ENCODE data around the gene CCDC150. TPM values are rescaled to one million over a fixed set of nuclear protein-coding genes. Genes with fewer than 3 reads are reported as not detected.

Gene CCDC150
- 1.3 TPM for total RNA-seq

DNA sequence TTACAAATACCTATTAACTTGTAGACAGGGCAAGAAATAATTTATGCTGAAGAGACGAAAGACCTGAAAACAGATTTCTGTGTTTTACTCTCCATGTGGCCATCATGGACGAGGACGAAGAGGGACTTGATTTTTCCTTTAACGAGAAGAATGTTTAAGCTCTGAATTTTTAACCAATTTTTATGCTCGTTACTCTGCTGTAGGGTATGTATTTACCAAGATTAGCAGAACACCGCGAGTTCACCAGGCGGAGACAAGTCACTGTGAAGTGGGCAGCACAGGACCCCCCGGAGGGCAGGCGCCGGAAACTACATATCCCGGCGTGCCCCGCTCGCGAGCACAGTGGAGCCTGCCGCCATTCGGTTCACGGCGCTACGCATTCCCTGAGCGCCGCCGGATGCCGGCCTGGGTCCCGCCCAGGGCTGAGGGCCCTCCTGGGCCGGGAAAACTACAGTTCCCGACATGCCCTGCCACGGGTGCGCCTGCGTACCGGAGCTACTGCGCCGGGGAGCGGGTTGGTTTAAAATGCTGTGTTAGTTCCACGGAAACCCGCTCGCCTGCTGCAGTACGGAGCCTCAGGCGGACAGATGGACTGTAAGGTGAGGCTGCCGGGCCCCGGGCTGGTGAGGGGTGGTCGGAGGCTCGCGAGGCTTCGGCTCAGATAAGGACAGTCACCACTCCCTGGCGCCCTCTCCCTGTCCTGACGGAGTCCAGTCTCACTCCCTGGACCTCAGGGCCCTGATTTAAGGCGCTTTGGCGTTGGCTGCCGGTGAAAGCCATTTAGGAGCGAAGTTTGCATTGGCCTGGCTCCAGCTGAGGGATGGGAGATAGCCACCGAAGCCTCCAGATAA, at the start of gene CCDC150:
TSS of gene CCDC150 (plus strand) at position 536 of the 851 bp plus-strand sequence. CDS start at position 588, 52 bp downstream.
- Histone ChIP-seq H3K27me3 (ENCODE audit: insufficient read depth, low read length) (no peaks in the 10 kb centered on the region), H3K4me1 (ENCODE audit: insufficient read depth, low read length) (peaks cover 16% of the 10 kb centered on the region), H3K9me3 (ENCODE audit: low read depth, low read length) (no peaks in the 10 kb centered on the region), H3K4me3 (ENCODE audit: low read length) (peak within 1 kb of the TSS; percentile 48)

DNA sequence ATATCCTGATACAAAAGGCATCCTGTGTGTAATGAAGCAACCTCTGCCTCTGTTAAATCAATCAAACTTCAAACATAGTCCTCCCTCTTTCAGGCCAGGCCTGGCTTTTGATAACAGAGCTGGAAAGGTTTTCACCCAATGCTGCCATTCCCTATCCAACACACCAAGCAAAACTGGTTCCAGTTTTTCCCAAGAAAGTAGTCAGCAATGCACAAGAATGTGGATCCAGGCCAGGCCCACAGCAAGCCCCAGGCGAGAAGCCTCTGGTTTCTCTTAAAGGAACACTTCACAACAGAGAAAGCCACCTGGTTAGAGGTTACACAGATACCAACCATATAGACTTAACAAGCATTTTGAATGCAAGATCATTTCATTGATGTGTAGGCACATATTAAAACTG, 49.2 kb upstream of the CCDC150 start:
- no peaks in the 10 kb centered on the region for H3K9me3 ChIP-seq (ENCODE audit: low read depth, low read length)
- H3K27me3 ChIP-seq (ENCODE audit: insufficient read depth, low read length), result peaks cover 58% of the 10 kb centered on the region
- H3K4me3 ChIP-seq (ENCODE audit: low read length), result no peak overlapping the region
- peaks cover 10% of the 10 kb centered on the region for H3K4me1 ChIP-seq (ENCODE audit: insufficient read depth, low read length)

GRCh38 chr2:196591004-196591403, 48.5 kb upstream of the CCDC150 start:
- H3K9me3 ChIP-seq (ENCODE audit: low read depth, low read length), result no peaks in the 10 kb centered on the region
- H3K4me1 ChIP-seq (ENCODE audit: insufficient read depth, low read length), result peaks cover 10% of the 10 kb centered on the region
- H3K4me3 ChIP-seq (ENCODE audit: low read length), result no peak overlapping the region
- peaks cover 61% of the 10 kb centered on the region for H3K27me3 ChIP-seq (ENCODE audit: insufficient read depth, low read length)

DNA sequence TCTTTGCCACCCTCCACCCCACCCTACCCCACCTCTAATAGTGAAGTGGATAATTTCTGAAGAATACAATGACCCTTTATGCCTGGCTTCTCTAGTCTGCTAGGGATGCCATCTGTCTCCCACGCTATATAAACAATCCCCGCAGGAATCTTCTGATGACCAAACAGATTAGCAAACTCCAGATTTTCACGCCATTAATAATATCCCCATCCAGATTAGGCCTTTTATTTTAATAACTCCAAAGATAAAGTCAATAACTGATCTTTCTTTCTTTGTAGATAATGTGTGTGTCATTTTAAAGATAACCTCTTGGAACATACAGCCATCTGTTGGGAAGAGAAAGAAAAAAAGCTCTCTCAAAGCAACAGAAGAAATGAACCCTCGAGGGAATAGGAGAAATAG, 47.9 kb upstream of the CCDC150 start:
- H3K27me3 ChIP-seq (ENCODE audit: insufficient read depth, low read length), result peaks cover 64% of the 10 kb centered on the region
- H3K4me3 ChIP-seq (ENCODE audit: low read length), result no peak overlapping the region
- peaks cover 10% of the 10 kb centered on the region for H3K4me1 ChIP-seq (ENCODE audit: insufficient read depth, low read length)
- no peaks in the 10 kb centered on the region for H3K9me3 ChIP-seq (ENCODE audit: low read depth, low read length)

GRCh38 chr2:196592331-196592910, 47.1 kb upstream of the CCDC150 start:
- no peaks in the 10 kb centered on the region for H3K9me3 ChIP-seq (ENCODE audit: low read depth, low read length)
- H3K4me3 ChIP-seq (ENCODE audit: low read length), result no peak overlapping the region
- H3K27me3 ChIP-seq (ENCODE audit: insufficient read depth, low read length), result peaks cover 64% of the 10 kb centered on the region
- H3K4me1 ChIP-seq (ENCODE audit: insufficient read depth, low read length), result peaks cover 10% of the 10 kb centered on the region

DNA sequence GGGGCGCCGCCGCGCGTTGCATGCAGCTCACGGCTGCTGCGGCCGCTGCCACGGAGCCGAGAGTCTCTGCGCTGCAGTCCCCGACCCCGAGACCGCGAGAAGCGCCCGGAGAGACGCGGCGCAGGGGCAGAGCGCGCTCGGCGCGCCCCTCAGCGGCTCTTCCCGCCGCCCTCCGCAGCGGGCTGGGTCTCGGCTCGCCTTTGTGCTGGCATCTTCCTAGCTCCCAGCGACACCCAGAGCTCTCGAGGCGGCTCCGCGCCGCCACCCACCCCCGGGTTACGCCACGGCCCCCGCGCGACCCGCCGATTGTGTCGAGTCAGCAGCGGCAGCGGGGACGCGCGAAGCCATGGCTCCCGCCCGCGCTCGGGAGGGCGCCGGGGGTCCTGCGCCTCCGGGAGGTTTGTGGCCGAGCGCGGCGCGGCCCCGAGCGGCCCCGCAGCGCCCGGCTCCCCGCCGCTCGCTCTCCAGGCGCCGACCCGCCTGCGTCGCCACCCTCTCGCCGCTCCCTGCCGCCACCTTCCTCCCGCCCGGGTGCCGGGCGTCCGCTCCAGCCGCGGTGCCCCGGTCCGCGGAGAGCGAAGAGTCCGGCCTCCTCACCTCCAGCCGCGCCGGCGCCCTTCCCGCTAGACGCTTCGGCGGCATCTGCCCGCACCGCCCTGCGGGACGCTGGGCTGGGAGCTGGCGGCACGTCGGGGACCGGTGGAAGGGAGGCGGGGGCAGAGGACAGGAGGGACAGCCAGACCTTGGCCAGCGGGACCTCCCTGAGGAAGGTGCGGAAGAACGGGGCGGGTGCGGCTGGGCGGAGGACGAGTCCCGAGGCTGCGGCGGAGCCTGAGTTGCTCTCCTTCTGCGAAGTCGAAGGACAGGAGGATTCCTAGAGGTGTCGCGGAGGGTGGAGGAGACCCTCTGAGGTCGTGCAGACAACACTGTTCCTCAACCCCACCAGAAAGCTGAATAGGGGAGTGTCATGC, 46.3 kb upstream of the CCDC150 start, which contains the start of gene HECW2:
TSS of gene HECW2 (minus strand) at position 644 of the 971 bp plus-strand sequence.
- no peaks in the 10 kb centered on the region for H3K9me3 ChIP-seq (ENCODE audit: low read depth, low read length)
- H3K4me3 ChIP-seq (ENCODE audit: low read length), result no peak within 1 kb of the TSS
- peaks cover 64% of the 10 kb centered on the region for H3K27me3 ChIP-seq (ENCODE audit: insufficient read depth, low read length)
- H3K4me1 ChIP-seq (ENCODE audit: insufficient read depth, low read length), result peaks cover 10% of the 10 kb centered on the region

GRCh38 chr2:196594158-196594557, 45.4 kb upstream of the CCDC150 start:
- H3K4me1 ChIP-seq (ENCODE audit: insufficient read depth, low read length), result peaks cover 10% of the 10 kb centered on the region
- H3K4me3 ChIP-seq (ENCODE audit: low read length), result no peak overlapping the region
- peaks cover 60% of the 10 kb centered on the region for H3K27me3 ChIP-seq (ENCODE audit: insufficient read depth, low read length)
- no peaks in the 10 kb centered on the region for H3K9me3 ChIP-seq (ENCODE audit: low read depth, low read length)

- no peak overlapping the region for H3K4me3 ChIP-seq (ENCODE audit: low read length)
- no peaks in the 10 kb centered on the region for H3K9me3 ChIP-seq (ENCODE audit: low read depth, low read length)
- H3K4me1 ChIP-seq (ENCODE audit: insufficient read depth, low read length), result peaks cover 6% of the 10 kb centered on the region
- H3K27me3 ChIP-seq (ENCODE audit: insufficient read depth, low read length), result peaks cover 26% of the 10 kb centered on the region
Measured at GRCh38 chr2:196597531-196597930, 42.0 kb upstream of the CCDC150 start.

- Histone ChIP-seq H3K4me1 (ENCODE audit: insufficient read depth, low read length) (peaks cover 4% of the 10 kb centered on the region), H3K27me3 (ENCODE audit: insufficient read depth, low read length) (peaks cover 25% of the 10 kb centered on the region)
Measured at GRCh38 chr2:196598412-196598811, 41.1 kb upstream of the CCDC150 start.

GRCh38 chr2:196598846-196599245, 40.7 kb upstream of the CCDC150 start:
- H3K27me3 ChIP-seq (ENCODE audit: insufficient read depth, low read length), result peaks cover 20% of the 10 kb centered on the region
- H3K4me1 ChIP-seq (ENCODE audit: insufficient read depth, low read length), result no peaks in the 10 kb centered on the region
- no peaks in the 10 kb centered on the region for H3K9me3 ChIP-seq (ENCODE audit: low read depth, low read length)
- no peak overlapping the region for H3K4me3 ChIP-seq (ENCODE audit: low read length)

More at GRCh38 chr2:196598412-196598811, 41.1 kb upstream of the CCDC150 start:
- H3K9me3 ChIP-seq (ENCODE audit: low read depth, low read length), result no peaks in the 10 kb centered on the region
- H3K4me3 ChIP-seq (ENCODE audit: low read length), result no peak overlapping the region

- Histone ChIP-seq H3K27me3 (ENCODE audit: insufficient read depth, low read length) (peaks cover 3% of the 10 kb centered on the region), H3K9me3 (ENCODE audit: low read depth, low read length) (no peaks in the 10 kb centered on the region), H3K4me3 (ENCODE audit: low read length) (no peak overlapping the region), H3K4me1 (ENCODE audit: insufficient read depth, low read length) (no peaks in the 10 kb centered on the region)
Measured at GRCh38 chr2:196601430-196602306, 37.8 kb upstream of the CCDC150 start.

DNA sequence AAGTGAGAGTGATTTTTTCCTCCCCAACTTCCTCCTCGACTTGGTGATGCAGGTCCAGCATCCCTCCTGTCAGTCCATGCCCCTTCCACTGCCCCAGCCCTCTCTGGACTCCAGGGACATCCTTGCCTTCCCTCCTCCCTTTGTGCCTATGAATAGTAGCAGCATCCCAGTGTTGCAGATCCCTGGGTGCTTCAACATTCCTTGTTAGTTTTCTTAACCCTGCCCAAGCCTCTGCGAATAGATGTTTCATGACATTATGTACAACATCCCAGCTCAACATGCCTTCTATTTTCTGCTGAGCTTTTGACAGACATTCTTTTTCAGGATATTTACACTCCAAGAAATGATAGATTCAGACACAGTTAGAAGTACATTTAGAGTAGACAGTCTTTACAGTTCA, 35.3 kb upstream of the CCDC150 start:
- H3K4me1 ChIP-seq (ENCODE audit: insufficient read depth, low read length), result no peaks in the 10 kb centered on the region
- H3K27me3 ChIP-seq (ENCODE audit: insufficient read depth, low read length), result peaks cover 3% of the 10 kb centered on the region
- H3K4me3 ChIP-seq (ENCODE audit: low read length), result no peak overlapping the region
- no peaks in the 10 kb centered on the region for H3K9me3 ChIP-seq (ENCODE audit: low read depth, low read length)

- peaks cover 3% of the 10 kb centered on the region for H3K27me3 ChIP-seq (ENCODE audit: insufficient read depth, low read length)
- H3K9me3 ChIP-seq (ENCODE audit: low read depth, low read length), result no peaks in the 10 kb centered on the region
- H3K4me3 ChIP-seq (ENCODE audit: low read length), result no peak overlapping the region
- H3K4me1 ChIP-seq (ENCODE audit: insufficient read depth, low read length), result no peaks in the 10 kb centered on the region
Measured at GRCh38 chr2:196606516-196606915, 33.0 kb upstream of the CCDC150 start.

GRCh38 chr2:196607073-196607472, 32.4 kb upstream of the CCDC150 start:
- Histone ChIP-seq H3K4me3 (ENCODE audit: low read length) (no peak overlapping the region), H3K27me3 (ENCODE audit: insufficient read depth, low read length) (peaks cover 3% of the 10 kb centered on the region), H3K4me1 (ENCODE audit: insufficient read depth, low read length) (no peaks in the 10 kb centered on the region), H3K9me3 (ENCODE audit: low read depth, low read length) (no peaks in the 10 kb centered on the region)

Measured in mononuclear cell (primary cell).